H9 (cell line): ENCODE measurements around the gene VSTM2L. TPM values are rescaled to one million over a fixed set of nuclear protein-coding genes. Genes with fewer than 3 reads are reported as not detected.

ENCODE experiments used
- DNase-seq: peaks from one replicate; pipeline ENCODE4 v3.0.0-alpha.2; 2017
- H2AFZ ChIP-seq: one replicate; pipeline ENCODE4 v1.6.1; 2013; ENCODE audit warnings: mild to moderate bottlenecking, low read length, control low read depth, moderate library complexity
- H2AK5ac ChIP-seq: 2 replicates; pipeline ENCODE4 v1.6.1; 2013; ENCODE audit warnings: low read length, control low read depth, mixed read lengths; ENCODE audit not compliant: insufficient read length
- H2BK120ac ChIP-seq: one replicate; pipeline ENCODE4 v1.6.1; 2013; ENCODE audit warnings: low read depth, mild to moderate bottlenecking, low read length, control low read depth, inconsistent platforms; ENCODE audit not compliant: poor library complexity, severe bottlenecking
- H2BK12ac ChIP-seq: 2 replicates; pipeline ENCODE4 v1.6.1; 2013; ENCODE audit warnings: low read length, control low read depth, mixed read lengths, low read depth; ENCODE audit not compliant: insufficient read length
- H2BK15ac ChIP-seq: 2 replicates; pipeline ENCODE4 v1.6.1; 2013; ENCODE audit warnings: low read depth, low read length, control low read depth
- H2BK20ac ChIP-seq: one replicate; pipeline ENCODE4 v1.6.1; 2013; ENCODE audit warnings: low read depth, mild to moderate bottlenecking, low read length, control low read depth, inconsistent platforms; ENCODE audit not compliant: poor library complexity, severe bottlenecking
- H2BK5ac ChIP-seq: 2 replicates; pipeline ENCODE4 v1.6.1; 2013; ENCODE audit warnings: low read length, control low read depth, mixed read lengths; ENCODE audit not compliant: insufficient read length
- H3K14ac ChIP-seq: 2 replicates; pipeline ENCODE4 v1.6.1; 2013; ENCODE audit warnings: low read length, control low read depth; ENCODE audit not compliant: insufficient read depth
- H3K18ac ChIP-seq: 2 replicates; pipeline ENCODE4 v1.6.1; 2013; ENCODE audit warnings: low read depth, mild to moderate bottlenecking, mixed read lengths, low read length, control low read depth; ENCODE audit not compliant: insufficient read length
- H3K23ac ChIP-seq: 2 replicates; pipeline ENCODE4 v1.6.1; 2013; ENCODE audit warnings: low read length, control low read depth, mixed read lengths, low read depth; ENCODE audit not compliant: insufficient read length
- H3K23me2 ChIP-seq: 2 replicates; pipeline ENCODE4 v1.6.1; 2013; ENCODE audit warnings: low read depth, mild to moderate bottlenecking, mixed read lengths, low read length, control low read depth; ENCODE audit not compliant: insufficient read length, poor library complexity, severe bottlenecking
- H3K27ac ChIP-seq: 2 replicates; pipeline ENCODE4 v1.5.1; 2013; ENCODE audit warnings: low read length, control low read depth, mixed read lengths, low read depth; ENCODE audit not compliant: insufficient read length
- H3K27me3 ChIP-seq: 2 replicates; pipeline ENCODE4 v1.6.1; 2013; ENCODE audit warnings: low read length, control low read depth, inconsistent platforms; ENCODE audit not compliant: insufficient read depth
- H3K4ac ChIP-seq: 2 replicates; pipeline ENCODE4 v1.6.1; 2013; ENCODE audit warnings: low read depth, mild to moderate bottlenecking, control low read depth, inconsistent platforms, low read length, moderate library complexity
- H3K4me1 ChIP-seq: 2 replicates; pipeline ENCODE4 v1.6.1; 2013; ENCODE audit warnings: low read length, control low read depth, inconsistent platforms; ENCODE audit not compliant: insufficient read depth
- H3K4me2 ChIP-seq: 2 replicates; pipeline ENCODE4 v1.6.1; 2013; ENCODE audit warnings: low read length, control low read depth, mixed read lengths; ENCODE audit not compliant: insufficient read length, insufficient read depth
- H3K56ac ChIP-seq: 2 replicates; pipeline ENCODE4 v1.6.1; 2013; ENCODE audit warnings: low read depth, mild to moderate bottlenecking, mixed read lengths, low read length, control low read depth; ENCODE audit not compliant: insufficient read length
- H3K79me1 ChIP-seq: 2 replicates; pipeline ENCODE4 v1.6.1; 2013; ENCODE audit warnings: low read depth, mild to moderate bottlenecking, moderate library complexity, low read length, control low read depth, inconsistent platforms; ENCODE audit not compliant: insufficient read depth, poor library complexity, severe bottlenecking
- H3K79me2 ChIP-seq: 2 replicates; pipeline ENCODE4 v1.6.1; 2013; ENCODE audit warnings: low read length, control low read depth, inconsistent platforms; ENCODE audit not compliant: insufficient read depth
- H3K9ac ChIP-seq: 2 replicates; pipeline ENCODE4 v1.6.1; 2013; ENCODE audit warnings: low read length, control low read depth, mixed read lengths; ENCODE audit not compliant: insufficient read length; ENCODE audit errors: extremely low read depth
- H3K9me3 ChIP-seq: one replicate; pipeline ENCODE4 v1.6.1; 2013; ENCODE audit warnings: low read depth, low read length, inconsistent platforms; ENCODE audit not compliant: control insufficient read depth
- H3T11ph ChIP-seq: one replicate; pipeline ENCODE4 v1.6.1; 2013; ENCODE audit warnings: mild to moderate bottlenecking, low read length, control low read depth, inconsistent platforms
- H4K20me1 ChIP-seq: one replicate; pipeline ENCODE4 v1.6.1; 2013; ENCODE audit not compliant: control insufficient read depth, insufficient read length, insufficient read depth
- H4K5ac ChIP-seq: 2 replicates; pipeline ENCODE4 v1.6.1; 2013; ENCODE audit warnings: low read depth, mild to moderate bottlenecking, mixed read lengths, low read length, control low read depth; ENCODE audit not compliant: insufficient read length
- H4K8ac ChIP-seq: replicated peaks from 2 replicates; pipeline ENCODE4 v1.6.1; 2013; ENCODE audit warnings: low read length, control low read depth, mixed read lengths, low read depth; ENCODE audit not compliant: insufficient read length
- H4K91ac ChIP-seq: 2 replicates; pipeline ENCODE4 v1.6.1; 2013; ENCODE audit warnings: low read depth, mild to moderate bottlenecking, moderate library complexity, mixed read lengths, low read length, control low read depth; ENCODE audit not compliant: insufficient read length
- H3K27ac Mint-ChIP-seq, 3 experiments: 2 replicates in 2 of 3; 3 replicates in 1 of 3; pipeline ENCODE4 v1.8.0; 2020 to 2021; ENCODE audit warnings: mixed read lengths in 3 of 3, mild to moderate bottlenecking in 1 of 3, moderate library complexity in 1 of 3
- H3K27me3 Mint-ChIP-seq: 2 replicates; pipeline ENCODE4 v1.8.0; 2021; ENCODE audit warnings: low read depth, mild to moderate bottlenecking, moderate library complexity, mixed read lengths
- H3K36me3 Mint-ChIP-seq, 3 experiments: 2 replicates in 2 of 3; 3 replicates in 1 of 3; pipeline ENCODE4 v1.8.0; 2020 to 2021; ENCODE audit warnings: low read depth in 3 of 3, mixed read lengths in 3 of 3; ENCODE audit not compliant: insufficient read depth in 1 of 3
- H3K4me1 Mint-ChIP-seq, 2 experiments: 2 replicates each; pipeline ENCODE4 v1.8.0; 2020; ENCODE audit warnings: mixed read lengths in 2 of 2
- H3K4me3 Mint-ChIP-seq, 2 experiments: 2 replicates in 1 of 2; 3 replicates in 1 of 2; pipeline ENCODE4 v1.8.0; 2020 to 2021; ENCODE audit warnings: mild to moderate bottlenecking in 2 of 2, mixed read lengths in 2 of 2, moderate library complexity in 1 of 2
- H3K9me3 Mint-ChIP-seq, 2 experiments: 2 replicates in 1 of 2; 3 replicates in 1 of 2; pipeline ENCODE4 v1.8.0; 2020; ENCODE audit warnings: mild to moderate bottlenecking in 2 of 2, mixed read lengths in 2 of 2, moderate library complexity in 1 of 2
- CTCF ChIP-seq: fragments of 200-600 bp; sonication (generic); conservative IDR thresholded peaks from 3 replicates; pipeline ENCODE4 v1.8.0; 2021; ENCODE audit warnings: antibody characterized with exemption, mild to moderate bottlenecking
- WGBS: extraction: QIAGEN DNeasy Blood & Tissue Kit; methylation state at CpG from one replicate; pipeline ENCODE4 v1.1.7; 2013; ENCODE audit warnings: missing lambda C conversion rate, low lambda C conversion rate, mixed read lengths; ENCODE audit not compliant: insufficient read length; ENCODE audit errors: extremely low coverage; 5-methylcytosine and 5-hydroxymethylcytosine counted together
- total RNA-seq: library from RNA; stranded (reverse); gene quantifications from 2 replicates; pipeline ENCODE4 v1.2.1, GENCODE V29; 2021

Gene VSTM2L
- total RNA-seq, 1 experiment from 2014 or later, result 2.1 TPM

GRCh38 chr20:37948956-37949355 is 46.0 kb downstream of the VSTM2L start:
- Histone ChIP-seq H3K27me3 (no peaks in the 10 kb centered on the region), H3K79me2 (no peaks in the 10 kb centered on the region), H2BK5ac (no peak overlapping the region), H3K4me2 (no peak overlapping the region), H3K27ac (no peak overlapping the region), H3K79me1 (no peaks in the 10 kb centered on the region), H4K5ac (no peak overlapping the region), H3T11ph (no peak overlapping the region), H3K56ac (no peak overlapping the region), H4K20me1 (no peaks in the 10 kb centered on the region), H3K4ac (no peak overlapping the region), H4K91ac (no peak overlapping the region), H2AK5ac (no peak overlapping the region), H2BK12ac (no peak overlapping the region), H3K9ac (no peak overlapping the region), H2BK20ac (no peak overlapping the region), H2AFZ (no peak overlapping the region), H3K18ac (no peak overlapping the region), H3K14ac (no peak overlapping the region), H3K23me2 (no peaks in the 10 kb centered on the region), H4K8ac (no peak overlapping the region), H3K4me1 (no peaks in the 10 kb centered on the region), H2BK15ac (no peak overlapping the region), H2BK120ac (no peak overlapping the region), H3K23ac (no peak overlapping the region), H3K9me3 (no peaks in the 10 kb centered on the region)
- peak; percentile 6 for DNase-seq
- H3K27me3 Mint-ChIP-seq, result peaks cover 5% of the 10 kb centered on the region
- H3K4me3 Mint-ChIP-seq, result no peak overlapping the region
- H3K27ac Mint-ChIP-seq, result no peak overlapping the region
- no CpG with 5 or more reads among the region's 11 CpGs for WGBS
- no peak for TF ChIP-seq CTCF
- H3K4me1 Mint-ChIP-seq, result no peaks in the 10 kb centered on the region
- peaks cover 0 to 7% (median 0%) of the 10 kb centered on the region in 3 experiments; a peak in 3 of 7 replicates for H3K36me3 Mint-ChIP-seq
- peaks cover 7 to 8% of the 10 kb centered on the region in 2 experiments; a peak in 3 of 5 replicates for H3K9me3 Mint-ChIP-seq
